GM21526 (cell line): ENCODE data around the gene ACVR1C.
"Not testable (repeated sequence)": the region's sequence is repeated elsewhere in the genome, so short reads cannot be mapped to it uniquely, and the experiment has no call there.

Experiments
- ATAC-seq: cut with Tn5 transposase; IDR thresholded peaks from one replicate; pipeline ENCODE4 v1.9.1; 2021; ENCODE audit warnings: moderate library complexity; ENCODE audit not compliant: unreplicated experiment, low FRiP score

The ACVR1C gene

GRCh38 chr2:157587576-157587975, 41.1 kb downstream of the ACVR1C start:
- no peak for ATAC-seq

DNA sequence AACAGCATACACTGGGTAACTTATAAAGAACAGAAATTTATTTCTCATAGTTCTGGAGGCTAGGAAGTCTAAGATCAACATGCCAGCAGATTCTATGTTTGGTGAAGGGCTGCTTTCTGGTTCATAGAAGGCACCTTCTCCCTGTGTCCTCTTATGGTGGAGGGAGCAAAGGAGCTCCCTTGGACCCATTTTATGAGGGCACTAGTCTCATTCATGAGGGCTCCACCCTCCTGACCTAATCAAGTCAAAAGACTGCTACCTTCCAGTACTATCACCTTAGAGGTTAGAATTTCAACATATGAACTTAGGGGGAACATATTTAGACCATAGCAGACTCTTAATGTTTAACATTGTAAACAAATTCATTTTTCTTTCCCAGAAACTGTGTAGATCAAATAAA, 54.5 kb downstream of the ACVR1C start:
- no peak for ATAC-seq

GRCh38 chr2:157572725-157573124, 55.9 kb downstream of the ACVR1C start:
- peak; percentile 76 for ATAC-seq

- not testable (repeated sequence) for ATAC-seq
Observed at GRCh38 chr2:157566623-157567022, 62.0 kb downstream of the ACVR1C start.

DNA sequence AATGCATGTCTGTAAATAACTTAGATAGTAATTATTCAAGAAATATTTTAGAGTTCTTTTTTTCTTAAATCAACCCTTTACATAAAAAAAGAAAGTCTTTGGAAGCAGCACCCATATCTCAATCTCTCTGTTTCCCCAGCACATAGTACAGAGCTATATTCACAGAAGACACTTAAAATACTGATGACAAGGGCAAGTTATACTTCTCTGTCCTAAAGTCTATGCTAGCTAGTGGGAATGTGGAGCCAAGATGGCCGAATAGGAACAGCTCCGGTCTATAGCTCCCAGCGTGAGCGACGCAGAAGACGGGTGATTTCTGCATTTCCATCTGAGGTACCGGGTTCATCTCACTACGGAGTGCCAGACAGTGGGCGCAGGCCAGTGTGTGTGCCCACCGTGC, 62.6 kb downstream of the ACVR1C start:
- ATAC-seq, result not testable (repeated sequence)

- ATAC-seq, result no peak
Observed at GRCh38 chr2:157565550-157565949, 63.1 kb downstream of the ACVR1C start.

DNA sequence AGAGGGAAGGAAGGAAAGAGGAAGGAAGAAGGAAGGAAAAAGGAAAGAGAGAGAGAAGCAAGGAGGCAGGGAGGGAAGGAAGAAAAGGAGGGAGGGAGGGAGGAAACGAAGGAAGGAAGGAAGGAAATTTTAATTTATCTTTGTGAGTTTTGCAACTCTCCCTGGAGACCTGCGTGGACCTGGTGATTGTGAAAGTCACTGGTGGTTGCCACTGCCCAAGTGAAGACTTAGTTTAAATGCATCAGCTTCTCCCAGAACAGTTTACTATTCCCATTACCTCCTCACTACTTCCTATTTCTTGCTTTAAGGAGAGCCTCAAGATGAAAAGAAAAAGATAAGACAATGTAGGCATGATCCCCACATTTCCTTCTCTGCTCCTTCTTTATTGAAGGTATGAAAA, 68.8 kb downstream of the ACVR1C start:
- ATAC-seq, result no peak

- no peak for ATAC-seq
Observed at GRCh38 chr2:157559461-157559860, 69.2 kb downstream of the ACVR1C start.

- ATAC-seq, result no peak
Observed at GRCh38 chr2:157559061-157559460, 69.6 kb downstream of the ACVR1C start.

GRCh38 chr2:157557770-157558169, 70.9 kb downstream of the ACVR1C start:
- ATAC-seq, result no peak

- no peak for ATAC-seq
Observed at GRCh38 chr2:157540102-157540501, 88.6 kb downstream of the ACVR1C start.

GRCh38 chr2:157538064-157538463, 90.6 kb downstream of the ACVR1C start:
- no peak for ATAC-seq

- ATAC-seq, result no peak
Observed at GRCh38 chr2:157536815-157537214, 91.8 kb downstream of the ACVR1C start.

DNA sequence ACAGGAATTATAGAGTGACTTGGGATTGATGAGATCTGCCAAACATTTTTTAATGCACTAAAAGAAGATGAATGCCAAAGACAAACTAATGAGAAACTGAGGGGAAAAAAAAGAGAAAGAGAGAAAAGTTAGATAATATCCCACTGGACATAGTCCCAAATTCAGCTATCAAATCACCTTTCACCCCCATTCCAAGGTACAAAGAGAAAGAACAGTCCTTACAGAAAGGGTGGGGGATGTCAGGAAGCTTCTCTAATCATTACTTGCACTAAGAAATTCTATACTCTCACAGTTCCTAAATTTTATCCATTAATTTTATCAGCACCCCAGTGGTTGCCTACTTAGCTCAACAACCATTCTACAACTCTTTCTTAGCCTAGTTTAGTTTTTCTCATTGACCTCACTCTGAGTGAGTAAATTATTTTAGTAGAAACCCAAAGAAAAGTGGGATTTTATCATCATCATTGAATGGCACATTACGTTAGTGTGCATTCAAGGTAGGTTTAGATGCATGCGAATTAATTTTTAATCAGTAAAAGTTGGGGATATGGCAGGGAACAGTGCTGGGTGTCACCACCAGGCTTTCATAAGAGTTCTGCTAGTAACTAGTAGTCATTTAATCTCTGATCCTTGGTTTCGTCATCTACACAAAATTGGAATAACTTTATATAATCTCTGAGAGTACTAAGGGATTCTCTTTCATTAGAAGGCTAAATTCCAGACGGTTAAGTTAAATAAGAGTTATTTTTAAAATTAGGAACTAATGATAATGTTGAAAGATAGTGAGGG, 99.5 kb downstream of the ACVR1C start:
- ATAC-seq, result no peak

DNA sequence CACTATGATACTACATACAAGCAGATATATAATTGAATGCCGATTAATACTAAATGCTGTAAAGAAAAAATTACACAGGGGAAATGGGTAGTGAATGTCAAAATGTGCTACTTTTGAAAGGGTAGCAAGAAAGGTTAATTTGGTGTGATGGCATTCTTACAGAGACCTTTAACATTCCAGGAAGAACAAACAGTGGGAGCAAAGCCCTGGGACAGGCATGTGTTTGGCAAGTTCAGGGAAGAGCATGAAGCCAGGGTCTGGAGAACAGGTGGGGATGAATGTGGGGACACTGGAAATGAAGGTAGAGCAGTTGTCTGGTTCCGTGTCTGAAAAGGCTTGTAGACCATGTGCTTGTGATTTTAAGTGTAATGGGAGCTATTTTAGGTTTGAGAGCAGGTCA, 102.6 kb downstream of the ACVR1C start:
- no peak for ATAC-seq

- no peak for ATAC-seq
Observed at GRCh38 chr2:157523270-157524247, 105.1 kb downstream of the ACVR1C start.

- not testable (repeated sequence) for ATAC-seq
Observed at GRCh38 chr2:157514966-157515365, 113.7 kb downstream of the ACVR1C start.

GRCh38 chr2:157509744-157510143, 118.9 kb downstream of the ACVR1C start:
- no peak for ATAC-seq

GRCh38 chr2:157508676-157509075, 120.0 kb downstream of the ACVR1C start:
- no peak for ATAC-seq

- ATAC-seq, result no peak
Observed at GRCh38 chr2:157506586-157506985, 122.1 kb downstream of the ACVR1C start.

GRCh38 chr2:157504623-157505022, 124.0 kb downstream of the ACVR1C start:
- ATAC-seq, result no peak
